Inferior parietal cortex (tissue), 1 donor: ENCODE data around the gene ATG2A.

ENCODE experiments used
- DNase-seq: peaks from one replicate; pipeline ENCODE4 v3.0.0-alpha.2; 2016; ENCODE audit errors: extremely low spot score

ATG2A gene

DNA sequence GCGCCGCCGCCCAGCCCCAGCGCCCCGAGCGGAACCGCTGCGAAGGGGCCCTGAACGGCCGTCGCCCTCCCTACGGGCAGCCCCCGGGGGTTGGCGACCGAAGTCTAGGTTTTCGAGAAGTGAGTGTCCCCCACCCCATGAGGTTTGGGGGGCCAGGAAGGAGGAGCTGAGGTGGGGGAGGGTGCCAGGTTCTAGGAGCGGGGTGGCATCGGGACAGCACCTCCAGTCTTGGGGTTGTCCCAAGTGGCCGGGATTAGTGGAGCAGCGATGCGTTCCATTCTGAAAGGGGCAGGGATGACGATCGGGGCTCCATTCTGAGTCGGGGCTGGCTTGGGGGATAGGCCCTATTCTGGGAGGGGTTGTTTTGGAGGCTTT lies 7.9 kb upstream of the ATG2A start:
- DNase-seq: no peak

DNA sequence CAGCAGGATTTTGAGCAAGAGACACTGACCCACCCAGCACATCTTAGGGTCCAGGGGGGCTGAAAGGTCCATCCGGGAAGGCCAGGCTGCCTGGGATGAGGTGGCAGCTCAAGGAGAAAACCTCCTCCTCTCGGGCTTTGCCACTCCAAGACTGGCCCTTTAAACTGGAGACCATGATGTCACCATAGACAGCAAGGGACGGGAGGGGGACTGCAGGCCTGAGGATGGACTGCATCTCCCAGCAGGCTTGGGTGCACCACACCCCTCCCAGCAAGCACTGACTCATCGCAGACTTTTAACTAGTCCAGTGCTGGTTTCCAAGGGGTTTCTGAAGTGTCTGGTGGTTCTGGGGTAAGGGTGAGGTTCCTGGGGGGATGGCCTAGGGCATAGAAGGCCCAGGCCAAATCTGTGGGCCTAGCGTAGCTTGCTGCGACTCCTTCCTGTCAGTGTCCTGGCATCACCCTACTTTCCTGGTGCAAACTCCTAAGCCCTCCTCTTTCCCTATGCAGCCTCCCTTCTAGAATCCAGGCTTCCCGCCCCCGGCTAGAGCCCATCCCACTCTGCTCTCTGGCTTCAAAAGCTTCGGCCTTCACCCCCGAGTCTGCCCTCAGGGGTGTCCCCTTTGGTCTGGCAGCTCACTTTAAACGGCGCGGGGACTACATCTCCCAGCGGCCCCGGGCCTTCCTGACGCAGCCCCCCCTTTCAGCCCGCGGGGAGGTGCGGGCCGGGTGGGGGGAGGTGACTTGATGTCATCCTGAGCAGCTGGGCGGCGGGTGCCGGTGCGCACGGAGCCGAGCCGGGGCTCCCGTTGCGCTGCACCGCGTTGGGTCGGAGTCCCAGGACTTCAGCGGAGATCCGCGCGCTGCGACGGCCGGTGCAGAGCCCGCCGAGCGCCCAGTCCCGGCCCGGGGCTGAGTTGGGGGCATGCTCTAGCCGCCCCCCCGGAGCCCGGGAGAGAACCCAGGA lies 7.2 kb upstream of the ATG2A start, which contains the start of gene PPP2R5B:
Gene PPP2R5B, plus strand, starts transcription at position 746 of the 966 bp plus-strand sequence. CDS start 1,046 bp downstream, outside the sequence.
- peak; percentile 94 for DNase-seq

DNA sequence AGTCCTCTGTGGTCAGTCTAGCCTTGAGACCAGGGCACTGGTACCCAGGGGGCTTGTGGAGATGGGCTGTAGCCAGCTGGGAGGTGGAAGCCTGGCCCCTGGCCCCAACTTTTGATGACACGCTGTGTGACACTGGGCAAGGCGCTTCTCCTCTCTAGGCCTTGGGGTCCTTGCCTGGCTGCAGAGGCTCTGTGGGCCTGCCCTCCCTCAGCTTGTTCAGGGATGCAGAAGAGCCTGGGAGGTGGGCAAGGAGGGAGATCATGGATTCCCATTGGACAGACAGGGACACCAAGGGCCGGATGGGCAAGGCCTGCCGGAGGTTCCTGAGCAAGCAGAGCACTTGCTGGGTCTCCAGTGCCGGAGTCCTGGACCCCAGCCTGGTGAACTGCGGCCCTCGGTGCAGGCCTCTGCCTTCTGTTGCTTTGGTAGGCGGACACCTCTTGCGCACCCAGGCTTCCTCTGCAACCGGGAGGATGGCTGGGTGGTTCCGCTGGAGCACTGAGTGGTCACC lies 6.2 kb upstream of the ATG2A start:
- no peak for DNase-seq

DNA sequence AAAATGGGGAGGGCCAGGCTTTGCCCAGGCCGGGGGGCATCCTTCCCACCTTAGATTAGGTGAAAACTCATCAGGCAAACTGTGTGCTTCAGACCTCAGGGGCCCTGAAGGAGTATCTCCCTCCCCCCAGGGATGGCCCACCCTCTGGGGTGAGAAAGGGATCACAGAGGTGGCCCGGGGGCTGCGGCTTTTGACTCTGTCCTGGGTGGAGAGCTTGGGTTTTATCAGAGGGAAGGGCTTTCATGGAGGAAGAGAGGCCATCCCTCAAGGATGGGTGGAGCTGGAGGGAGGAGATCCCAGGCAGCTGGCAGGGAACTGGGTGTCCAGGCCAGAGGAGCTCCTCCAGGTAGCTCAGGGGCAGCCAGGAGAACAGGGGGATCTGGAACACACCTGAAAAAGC lies 4.4 kb upstream of the ATG2A start:
- DNase-seq: no peak

DNA sequence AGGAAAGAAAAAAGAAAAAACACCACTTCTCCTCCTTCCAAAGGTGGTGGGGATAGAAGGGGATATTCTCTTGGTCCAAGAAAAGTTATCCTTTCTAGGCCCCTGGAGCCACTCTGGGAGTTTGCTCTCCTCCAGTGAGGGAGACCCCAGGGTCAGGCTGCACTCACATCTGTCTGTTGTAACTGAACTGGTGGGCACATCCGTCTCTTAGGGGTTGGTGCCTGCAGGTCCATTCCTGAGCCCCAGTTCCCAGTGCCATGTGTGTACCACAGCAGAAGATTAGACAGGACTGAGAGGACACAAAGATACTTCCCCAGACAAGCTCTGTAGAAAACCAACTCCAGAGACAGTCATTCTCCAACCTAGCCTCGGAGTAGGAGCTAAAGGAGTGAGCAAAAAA lies 3.1 kb upstream of the ATG2A start:
- no peak for DNase-seq

DNA sequence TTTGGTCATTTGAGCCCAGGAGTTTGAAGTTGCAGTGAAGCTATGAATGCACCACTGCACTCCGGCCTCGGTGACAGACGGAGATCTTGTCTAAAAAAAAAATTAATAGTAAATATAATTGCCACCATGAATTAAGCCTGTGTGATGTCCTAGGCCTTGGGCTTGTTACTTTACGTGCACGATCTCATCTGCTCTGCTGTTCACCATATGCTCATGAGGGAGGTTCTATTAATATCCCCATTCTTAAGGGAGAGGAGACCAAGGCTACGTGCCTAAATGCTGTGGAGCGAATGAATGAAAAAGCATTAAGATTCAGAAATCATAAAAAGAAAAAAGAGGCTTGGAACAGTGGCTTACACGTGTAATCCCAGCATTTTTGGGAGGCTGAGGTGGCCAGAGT lies 2.6 kb upstream of the ATG2A start:
- DNase-seq: peak; percentile 32

DNA sequence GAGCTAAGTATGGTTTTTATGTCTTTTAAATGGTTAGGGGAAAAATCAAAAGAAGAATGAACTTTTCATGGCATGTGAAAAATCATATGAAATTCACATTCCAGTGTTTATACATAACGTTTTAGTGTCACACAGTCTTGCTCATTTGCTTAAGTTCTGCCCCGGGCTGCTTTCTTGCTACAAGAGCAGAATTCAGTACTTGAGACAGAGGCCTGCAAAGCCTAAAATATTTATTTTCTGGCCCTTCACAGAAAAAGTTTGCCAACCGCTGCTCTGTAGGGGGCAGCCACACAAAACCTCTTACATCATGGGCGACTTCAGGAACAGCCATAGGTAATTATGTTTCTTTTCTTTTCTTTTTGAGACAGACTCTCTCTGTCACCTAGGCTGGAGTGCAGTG lies 1.0 kb upstream of the ATG2A start:
- DNase-seq: peak; percentile 17

DNA sequence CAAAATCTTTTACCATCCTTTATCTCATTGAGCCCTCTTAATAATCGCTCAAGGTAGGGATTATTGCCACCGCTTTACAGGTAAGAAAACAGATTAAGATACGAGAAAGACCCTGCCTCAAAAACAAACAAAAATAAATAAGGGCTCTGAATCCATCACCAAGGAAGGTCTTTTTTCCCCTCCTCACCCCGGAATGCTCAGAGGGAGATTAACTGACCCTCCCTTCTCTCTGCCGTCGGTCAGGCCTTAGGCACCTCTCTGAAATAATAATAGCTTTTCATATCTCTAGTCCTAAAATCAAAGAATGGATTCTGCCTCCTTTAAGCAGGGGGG lies 620 bp upstream of the ATG2A start:
- DNase-seq: no peak

DNA sequence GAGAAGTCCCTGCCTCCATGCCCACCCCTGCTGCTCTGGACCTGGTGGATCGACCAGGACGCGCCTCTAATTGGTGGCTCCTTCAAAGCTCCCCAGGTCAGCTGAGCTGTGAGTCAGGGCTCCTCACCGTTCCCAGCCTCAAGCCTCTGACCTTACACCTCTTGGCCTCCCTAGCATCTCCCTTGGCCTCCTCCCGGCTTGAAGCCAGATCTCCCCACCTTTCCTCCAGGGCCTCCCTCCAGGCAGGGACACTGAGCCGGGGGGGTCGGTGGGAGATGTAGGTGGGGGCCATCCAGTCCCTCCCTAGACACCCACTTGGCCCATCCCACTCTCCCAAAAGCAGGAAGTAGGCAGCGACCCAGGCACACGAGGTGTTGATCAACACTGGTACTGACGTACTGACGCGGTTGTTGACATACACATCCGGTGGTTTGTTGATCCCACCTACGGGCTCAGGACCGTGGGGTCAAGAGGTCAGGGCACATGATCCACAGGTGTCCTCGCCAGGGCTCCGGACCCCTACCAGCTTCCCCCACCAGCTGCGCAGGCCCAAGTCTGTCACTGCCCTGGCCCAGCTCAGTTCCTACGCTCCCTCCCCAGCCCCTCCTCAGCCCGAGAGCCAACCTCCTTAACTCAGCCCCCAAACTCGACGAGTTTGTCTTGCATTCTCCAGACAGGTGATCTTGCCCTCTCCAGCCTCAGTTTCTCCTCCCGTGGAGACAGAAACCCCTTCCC lies 802 bp downstream of the ATG2A start:
- no peak for DNase-seq

DNA sequence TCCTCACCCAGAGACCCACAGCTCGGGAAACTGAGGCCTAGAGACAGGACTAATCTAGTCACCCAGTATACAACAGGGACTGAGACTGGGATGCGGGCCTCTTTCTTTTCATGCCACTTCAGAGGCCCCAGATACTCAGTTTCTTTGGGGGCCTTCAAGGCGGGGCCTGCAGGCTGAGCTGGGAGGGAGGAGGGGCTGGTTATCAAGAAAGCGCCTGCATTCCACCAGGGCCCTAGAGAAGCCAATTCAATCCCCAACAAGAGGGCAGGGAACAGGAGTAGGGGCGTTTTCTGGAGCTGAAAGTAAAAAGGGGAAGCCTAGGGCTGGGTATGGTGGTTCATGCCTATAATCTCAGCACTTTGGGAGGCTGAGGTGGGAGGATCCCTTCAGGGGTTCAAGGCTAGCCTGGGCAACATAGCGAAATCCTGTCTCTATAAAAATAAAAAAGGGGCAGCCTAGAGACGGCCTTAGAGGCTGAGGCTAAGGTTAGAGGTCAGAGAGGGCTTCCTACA lies 1.6 kb downstream of the ATG2A start:
- no peak for DNase-seq

DNA sequence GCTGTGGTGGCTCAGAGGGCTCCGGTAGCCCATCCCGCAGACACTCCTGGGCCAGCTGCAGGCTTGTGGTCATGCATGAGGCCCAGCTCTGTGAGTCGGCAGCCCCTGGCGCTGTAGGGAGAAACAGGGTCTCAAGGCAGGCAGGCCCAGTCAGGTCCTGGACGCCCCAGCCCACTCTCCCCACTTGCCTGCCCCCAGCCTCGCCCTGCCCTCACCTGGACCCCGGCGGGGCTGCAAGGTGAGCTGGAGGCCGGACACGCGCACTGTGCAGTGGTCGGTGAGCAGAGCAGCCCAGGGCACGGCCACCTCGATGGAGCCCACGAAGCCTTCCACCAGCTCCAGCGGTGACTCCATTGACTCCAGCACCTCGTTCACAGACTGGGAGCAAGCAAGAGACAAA lies 2.9 kb downstream of the ATG2A start:
- no peak for DNase-seq

DNA sequence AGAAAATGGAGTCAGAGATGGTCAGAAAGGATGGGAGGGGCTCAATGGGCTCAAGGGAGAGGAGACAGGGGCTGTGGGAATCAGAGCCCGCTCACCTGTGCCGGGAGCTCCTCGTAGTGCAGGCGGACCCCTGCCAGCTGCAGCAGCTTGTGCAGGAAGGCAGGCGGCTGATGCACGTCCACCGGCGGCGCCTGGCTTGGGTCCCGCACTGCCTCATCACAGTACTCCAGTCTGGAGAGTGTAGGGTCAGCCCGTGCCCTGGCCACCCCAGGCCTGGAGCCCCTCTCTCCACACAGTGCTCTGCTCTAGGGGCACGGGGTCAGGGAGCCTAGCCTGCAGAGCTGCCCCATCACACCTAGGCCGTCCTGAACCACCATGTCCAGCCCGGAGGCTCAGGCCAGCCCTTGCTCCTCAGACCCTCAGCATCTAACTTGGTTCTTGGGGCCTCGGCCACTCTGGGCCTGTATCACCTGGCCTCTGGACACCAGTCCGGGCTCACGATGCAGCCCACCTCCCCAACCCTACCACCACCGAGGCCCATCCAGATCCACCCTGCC lies 3.8 kb downstream of the ATG2A start:
- DNase-seq: no peak

DNA sequence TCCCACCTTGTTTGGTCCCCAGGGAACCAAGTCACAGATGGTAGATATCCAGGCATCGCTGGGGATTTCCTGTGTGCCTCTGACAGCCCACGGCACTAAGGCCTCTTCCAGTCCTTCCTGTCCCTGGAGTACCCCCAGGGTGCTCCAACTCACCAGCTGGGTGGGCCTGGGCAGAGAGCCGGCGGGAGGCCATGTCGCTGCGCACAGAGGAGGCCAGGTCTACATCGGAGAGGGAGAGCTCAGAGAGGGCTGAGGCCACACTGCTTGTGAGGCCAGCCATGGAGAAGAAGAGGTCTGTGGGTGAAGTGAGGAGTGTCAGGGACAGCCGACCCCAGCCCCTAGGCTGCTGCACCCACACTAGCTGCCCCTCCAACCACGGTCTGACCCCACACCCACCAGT lies 5.3 kb downstream of the ATG2A start:
- DNase-seq: no peak

DNA sequence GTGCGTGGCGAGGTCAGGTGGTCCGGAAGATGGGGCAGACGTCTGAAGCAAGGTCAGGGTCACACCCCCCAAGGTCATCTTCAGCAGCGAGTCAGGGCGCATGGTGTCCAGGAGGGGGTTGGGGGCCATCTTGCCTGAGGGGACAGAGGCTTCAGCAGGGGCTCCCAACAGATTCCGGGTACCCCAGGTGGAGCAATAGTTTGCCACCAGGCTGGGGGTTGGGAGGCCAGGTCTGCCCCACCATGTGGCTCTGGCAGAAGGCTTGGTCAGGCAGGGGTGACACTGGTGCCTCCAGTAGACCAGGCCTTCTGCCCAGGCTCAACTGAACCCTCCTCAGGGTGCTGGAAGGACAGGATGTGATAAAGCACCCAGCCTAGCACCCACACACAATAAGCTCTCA lies 5.9 kb downstream of the ATG2A start:
- DNase-seq: no peak

DNA sequence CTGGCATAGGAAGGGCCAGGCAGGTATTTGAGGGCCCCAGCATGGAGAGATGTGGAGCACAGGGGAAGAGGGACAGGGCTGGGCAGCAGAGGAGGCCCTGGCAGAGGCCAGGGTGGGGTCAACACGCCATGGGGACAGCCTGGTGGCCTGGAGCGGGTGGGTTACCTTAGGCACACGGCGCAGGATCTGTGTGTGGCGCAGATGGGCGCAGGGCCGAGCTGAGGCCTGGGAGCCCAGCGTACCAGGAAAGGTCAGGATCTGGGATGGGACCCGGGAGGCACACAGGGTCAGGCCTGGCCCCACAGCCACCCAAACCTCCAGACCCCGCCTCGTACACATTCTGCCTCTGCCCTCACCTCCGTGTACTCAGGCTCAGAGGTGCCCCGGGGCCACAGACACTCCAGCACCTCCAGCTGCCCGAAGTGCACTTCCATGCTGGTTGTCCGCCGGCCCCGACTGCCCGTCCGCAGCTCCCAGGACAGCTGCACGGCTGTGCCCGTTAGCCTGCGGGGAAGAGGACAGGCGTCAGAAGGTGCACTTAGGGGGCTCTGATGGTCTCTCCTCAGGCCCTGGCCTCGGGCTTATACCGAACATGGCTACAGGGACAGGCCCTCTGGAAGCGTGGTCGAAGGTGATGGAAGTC lies 6.4 kb downstream of the ATG2A start:
- no peak for DNase-seq

DNA sequence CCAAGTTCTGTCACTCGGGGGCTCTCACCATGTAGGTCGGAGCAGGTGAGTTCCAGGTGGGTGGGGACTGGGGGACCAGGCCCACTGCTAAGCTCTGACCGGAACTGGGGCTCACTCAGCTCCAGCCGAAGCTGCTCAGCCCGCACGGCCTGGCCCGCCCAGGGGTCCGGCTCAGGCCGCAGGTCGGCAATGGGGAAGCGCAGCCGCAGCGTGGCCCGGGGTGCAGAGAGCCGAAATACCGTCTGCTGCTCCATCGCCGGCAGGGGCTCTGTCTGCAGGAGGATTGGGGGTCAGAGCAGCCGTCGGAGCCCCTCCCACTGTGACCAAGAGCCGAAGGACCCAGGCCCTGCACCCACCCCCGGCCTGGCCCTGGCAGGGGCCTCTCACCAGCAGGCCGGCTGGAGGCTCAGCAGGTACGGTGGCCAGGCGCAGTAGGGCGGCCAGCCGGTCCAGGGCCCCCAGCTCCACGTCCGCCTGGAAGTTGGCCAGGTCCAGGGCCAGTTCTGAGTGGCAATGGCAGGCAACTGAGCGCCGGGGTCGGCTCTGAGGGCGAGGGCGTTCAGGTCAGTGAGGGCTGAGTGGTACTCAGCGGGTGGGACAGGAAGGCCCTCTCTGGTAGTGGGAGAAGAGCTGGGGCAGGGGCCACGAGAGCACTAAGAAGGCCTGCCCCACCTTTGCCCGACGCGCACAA lies 7.2 kb downstream of the ATG2A start:
- DNase-seq: no peak

DNA sequence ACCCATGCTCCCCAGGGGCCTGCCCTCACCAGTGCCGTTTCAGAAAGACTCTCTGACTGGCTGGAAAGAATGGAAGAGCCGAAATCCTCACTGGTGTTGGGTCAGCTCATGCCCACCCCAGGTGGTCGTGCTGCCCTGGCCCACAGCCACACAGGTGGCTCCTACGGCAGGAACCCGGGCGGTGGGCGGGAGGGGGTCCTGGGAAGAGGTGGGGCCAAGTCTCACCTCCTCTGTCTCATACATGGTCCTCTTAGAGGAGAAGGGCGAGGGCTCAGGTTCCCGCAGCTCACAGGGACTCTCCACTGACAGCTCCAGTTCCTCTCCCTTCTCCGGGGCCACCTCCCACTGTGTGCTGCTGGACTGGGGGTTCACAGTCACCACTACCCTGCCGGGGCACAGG lies 8.2 kb downstream of the ATG2A start:
- DNase-seq: no peak

DNA sequence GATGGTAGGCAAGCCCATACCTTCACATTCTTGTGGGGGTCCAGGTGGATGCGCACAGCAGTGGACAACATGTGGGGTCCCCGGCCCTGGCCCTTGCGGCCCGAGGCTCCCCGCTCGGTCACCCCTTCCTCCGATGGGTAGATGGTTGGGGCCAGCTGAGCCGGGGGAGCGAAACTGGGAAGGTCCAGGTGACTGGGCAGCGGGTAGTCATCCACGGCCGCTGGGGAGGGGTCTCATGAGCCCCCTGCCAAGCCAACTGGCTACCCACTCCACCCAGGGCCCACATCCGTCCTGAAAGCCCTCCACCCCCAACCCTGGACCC lies 10.7 kb downstream of the ATG2A start:
- DNase-seq: no peak

DNA sequence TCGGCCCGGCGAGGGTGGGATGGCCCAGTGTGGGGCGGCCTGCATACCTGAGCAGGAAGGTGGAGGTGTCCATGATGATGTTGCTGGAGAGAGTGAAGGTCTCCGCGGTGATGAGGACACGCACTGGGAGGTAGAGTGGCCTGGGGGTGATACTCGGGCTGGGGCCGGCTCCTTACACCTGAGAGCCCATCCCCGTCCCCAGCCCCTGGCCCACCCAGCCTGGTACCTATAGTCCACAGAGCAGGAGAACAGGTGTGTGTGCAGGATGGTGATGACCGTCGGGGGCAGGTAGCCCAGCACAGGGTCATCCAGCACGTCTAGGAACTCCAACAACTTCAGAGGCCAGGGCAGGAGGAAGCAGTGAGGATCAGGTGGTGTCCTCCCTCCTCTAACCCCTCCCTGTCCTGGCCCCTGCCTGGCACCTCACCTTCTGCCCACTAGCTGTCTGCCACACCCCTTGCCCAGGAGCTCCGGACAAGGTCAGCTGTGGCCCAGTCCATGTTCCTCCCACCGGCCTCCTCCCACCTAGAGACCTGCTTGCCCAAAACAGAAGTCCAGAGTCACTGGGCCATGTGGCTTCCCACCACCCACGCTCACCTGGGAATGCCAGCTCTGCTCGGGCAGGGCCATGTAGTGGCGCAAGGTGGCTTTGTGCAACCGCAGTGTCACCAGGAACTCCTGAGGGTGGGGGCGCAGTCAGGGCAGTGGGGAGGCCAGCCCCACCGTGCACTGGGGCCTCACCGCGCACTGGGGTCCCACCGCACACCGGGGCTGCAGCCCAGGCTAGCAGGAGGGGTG lies 11.3 kb downstream of the ATG2A start:
- no peak for DNase-seq

DNA sequence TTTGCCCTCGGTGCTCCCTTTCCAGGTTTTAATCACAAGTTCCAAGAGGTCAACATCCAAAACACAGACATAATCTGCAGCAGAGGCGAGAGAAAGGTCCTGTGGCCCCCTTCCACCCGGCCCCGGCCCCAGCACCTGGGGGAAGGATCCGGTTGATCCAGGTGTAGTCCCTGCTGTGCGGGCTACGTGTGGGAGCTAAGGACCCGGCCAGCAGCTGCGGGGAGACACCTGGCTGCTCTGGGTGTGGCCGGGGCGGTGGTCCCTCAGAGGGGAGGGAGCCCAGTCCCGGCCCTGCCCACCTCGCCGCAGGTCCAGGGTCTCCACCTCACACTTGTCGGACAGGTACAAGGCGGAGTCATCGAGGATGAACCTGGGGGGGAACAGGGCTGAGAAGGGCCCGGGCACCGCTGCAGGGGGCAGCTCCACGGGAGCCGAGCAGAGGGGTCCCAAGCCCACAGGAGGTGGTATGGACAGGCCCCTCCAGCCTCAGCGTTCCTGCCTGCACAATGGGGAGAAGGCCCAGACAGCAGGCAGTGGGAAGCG lies 13.6 kb downstream of the ATG2A start:
- DNase-seq: no peak
